B cell (primary cell): ENCODE data around the gene EIF5.

ENCODE experiments used
- EZH2 ChIP-seq: IDR thresholded peaks from 2 replicates; pipeline ENCODE4 v1.6.1; 2012; ENCODE audit warnings: borderline replicate concordance, low read depth, mild to moderate bottlenecking, moderate library complexity, low read length; ENCODE audit not compliant: insufficient read depth, poor library complexity, severe bottlenecking
- TF ChIP-seq, protein P1 (sequence below): fragments of 200-600 bp; IDR thresholded peaks from one replicate; pipeline ENCODE4 v1.8.0; 2022; ENCODE audit warnings: antibody characterized with exemption, mild to moderate bottlenecking

DNA sequence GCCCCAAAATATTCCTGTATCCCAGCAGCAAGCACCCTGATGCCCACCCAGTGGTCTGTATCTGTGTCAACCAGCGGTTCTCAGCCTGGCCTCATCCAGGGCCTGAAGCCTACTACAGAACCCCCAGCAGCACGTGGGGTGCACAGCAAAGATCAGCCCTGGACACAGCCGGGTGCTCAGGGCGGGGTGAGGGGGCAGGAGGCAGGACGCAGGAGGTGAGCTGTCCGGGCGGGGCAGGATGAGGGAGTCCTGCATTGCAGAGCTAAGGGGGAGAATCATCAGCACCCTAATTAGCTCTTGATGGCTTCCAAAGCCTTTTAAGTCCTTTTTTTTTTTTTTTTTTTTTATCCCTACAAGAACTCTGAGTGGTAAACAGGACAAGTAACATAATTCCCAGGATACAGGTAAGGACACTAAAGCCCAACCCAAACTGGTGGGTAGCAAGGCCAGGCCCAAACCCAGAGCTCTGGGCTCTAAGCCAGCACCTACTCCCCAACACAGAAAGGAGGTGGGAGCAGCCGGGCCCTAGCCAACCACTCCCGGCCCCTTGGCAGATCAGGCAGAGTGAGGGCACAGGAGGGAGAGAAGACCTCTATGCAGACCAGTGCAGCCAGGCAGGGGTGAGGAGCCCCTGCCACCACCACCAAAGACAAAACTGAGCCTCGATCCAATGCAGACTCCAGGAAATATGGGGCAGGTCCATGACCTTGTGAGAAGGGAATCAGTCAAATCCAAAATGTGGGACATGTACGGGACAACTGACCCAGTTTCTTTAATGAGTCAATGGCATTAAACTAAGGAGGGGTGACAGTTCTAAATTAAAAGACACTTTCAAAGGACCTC, 32.3 kb upstream of the EIF5 start:
- TF ChIP-seq, protein P1, sequence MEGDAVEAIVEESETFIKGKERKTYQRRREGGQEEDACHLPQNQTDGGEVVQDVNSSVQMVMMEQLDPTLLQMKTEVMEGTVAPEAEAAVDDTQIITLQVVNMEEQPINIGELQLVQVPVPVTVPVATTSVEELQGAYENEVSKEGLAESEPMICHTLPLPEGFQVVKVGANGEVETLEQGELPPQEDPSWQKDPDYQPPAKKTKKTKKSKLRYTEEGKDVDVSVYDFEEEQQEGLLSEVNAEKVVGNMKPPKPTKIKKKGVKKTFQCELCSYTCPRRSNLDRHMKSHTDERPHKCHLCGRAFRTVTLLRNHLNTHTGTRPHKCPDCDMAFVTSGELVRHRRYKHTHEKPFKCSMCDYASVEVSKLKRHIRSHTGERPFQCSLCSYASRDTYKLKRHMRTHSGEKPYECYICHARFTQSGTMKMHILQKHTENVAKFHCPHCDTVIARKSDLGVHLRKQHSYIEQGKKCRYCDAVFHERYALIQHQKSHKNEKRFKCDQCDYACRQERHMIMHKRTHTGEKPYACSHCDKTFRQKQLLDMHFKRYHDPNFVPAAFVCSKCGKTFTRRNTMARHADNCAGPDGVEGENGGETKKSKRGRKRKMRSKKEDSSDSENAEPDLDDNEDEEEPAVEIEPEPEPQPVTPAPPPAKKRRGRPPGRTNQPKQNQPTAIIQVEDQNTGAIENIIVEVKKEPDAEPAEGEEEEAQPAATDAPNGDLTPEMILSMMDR: no peak
- no peak for TF ChIP-seq EZH2
